ENCODE measurements around the gene EPHB2.
"Not testable (repeated sequence)": the region's sequence is repeated elsewhere in the genome, so short reads cannot be mapped to it uniquely, and the experiment has no call there.

Gene EPHB2

DNA sequence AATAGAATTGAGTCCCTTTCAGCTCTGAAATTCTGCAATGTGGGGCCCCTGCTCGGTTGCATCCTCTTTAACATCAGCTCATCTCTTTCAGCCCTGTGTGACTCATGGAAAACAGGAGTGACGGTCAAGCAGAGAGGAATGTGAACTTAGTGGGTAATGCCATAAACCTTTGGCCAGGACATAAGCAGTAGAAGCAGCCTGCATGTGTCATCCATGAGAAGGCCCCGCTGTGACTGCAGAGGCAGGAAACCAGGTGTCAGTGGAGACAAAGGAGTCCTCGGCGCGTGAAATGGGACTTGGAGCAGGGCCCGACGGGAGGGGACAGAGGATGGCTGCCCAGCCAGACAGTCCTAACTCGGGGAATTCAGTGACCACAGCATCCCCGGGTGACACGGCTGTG, 21.1 kb upstream of the EPHB2 start:
- peak; percentile 39 for DNase-seq

DNA sequence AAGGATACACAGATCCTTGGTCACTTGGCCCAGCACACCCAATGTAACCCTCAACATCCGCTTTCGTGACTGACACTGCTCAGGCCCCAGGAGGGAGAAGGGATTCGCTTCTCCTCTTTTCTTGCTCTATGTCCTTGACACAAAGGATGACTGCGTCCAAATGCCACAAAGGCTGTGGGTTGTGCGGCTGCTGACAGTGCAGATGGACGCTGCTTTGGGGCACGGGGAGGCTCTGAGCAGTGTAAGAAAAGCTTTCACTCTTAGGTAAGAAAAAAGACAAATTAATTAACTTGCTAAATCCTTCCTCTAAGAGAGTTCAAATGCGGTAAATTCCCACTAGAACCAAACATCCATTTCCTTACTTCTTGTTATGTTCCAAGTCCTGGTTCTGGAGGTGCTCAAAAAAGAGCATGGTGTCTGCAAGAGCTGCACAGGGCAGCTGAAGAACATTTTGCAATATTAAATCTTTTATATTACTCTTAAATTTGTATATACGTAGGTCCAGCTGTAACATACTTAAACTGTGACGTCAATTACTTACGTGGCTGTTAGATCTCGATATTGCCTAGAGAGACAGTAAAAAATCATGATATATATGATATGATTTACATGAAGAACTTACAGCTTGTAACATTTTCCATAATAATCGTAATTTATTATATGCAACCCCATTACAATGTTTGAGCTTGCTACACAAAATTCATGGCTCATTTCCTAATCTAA, 19.4 kb upstream of the EPHB2 start:
- DNase-seq = no peak

- no peak for DNase-seq
Observed at GRCh38 chr1:22694172-22694571, 16.5 kb upstream of the EPHB2 start.

DNA sequence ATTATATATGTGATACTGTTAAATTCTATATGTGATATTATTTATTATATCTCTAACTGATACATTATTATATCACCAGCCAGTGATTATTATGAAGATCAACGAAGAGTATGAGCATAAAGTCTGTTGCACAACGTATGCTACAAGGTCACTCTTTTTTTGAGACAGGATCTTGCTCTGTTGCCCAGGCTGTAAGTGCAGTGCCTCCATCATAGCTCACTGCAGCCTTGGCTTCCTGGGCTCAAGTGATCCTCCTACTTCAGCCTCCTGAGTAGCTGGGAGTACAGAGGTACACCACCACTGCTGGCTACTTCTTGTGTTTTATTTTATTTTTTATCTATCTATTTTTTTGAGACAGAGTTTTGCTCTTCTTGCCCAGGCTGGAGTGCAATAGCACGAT, 14.0 kb upstream of the EPHB2 start:
- DNase-seq = no peak

GRCh38 chr1:22697980-22698379, 12.7 kb upstream of the EPHB2 start:
- DNase-seq = no peak

- DNase-seq = no peak
Observed at GRCh38 chr1:22699681-22700520, 10.7 kb upstream of the EPHB2 start.

- DNase-seq = no peak
Observed at GRCh38 chr1:22702296-22703085, 8.1 kb upstream of the EPHB2 start.

DNA sequence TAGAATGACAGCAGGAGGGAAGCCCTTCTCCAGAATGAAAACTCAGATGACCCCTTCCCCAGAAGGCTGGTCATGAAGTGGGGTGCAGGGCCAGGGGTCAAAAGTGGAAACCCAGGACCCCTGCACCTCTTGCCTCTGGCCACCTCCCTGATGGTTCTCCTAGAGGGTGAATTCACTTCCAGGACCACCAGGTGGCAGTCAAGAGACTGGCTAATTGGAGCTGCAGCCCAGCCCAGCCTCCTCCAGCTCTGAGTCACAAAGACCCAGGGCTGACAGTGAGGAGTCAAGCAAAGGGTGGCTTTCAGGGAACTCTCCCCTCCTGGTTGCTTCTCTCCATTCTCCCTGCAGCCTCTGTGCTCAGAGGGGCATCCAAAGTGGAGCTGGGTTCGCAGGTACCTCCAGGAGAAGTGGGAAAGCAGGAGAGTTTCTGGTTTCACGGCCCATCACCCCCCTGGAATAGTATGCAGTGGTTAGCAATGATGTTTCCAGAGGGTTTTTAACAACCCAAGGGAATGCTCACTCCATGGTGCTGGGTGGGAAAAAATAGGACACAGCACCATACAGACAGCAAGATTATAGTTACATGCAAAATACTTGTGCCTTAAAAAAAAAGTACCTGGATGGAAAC, 6.1 kb upstream of the EPHB2 start:
- peak; percentile 59 for DNase-seq

DNA sequence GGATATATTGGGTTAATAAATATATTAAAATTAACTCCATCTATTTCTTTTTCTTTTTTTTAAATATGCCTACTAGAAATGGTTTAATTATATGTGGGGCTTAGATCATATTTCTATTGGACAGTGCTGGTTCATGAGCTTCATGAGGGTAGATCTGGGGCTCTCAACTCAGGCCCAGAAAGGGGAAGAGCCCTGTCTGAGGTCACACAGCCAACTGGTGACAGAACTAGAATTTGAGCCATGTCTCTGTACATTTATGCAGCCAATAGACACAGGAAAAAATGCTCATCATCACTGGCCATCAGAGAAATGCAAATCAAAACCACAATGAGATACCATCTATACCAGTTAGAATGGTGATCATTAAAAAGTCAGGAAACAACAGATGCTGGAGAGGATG, 5.1 kb upstream of the EPHB2 start:
- DNase-seq = no peak

DNA sequence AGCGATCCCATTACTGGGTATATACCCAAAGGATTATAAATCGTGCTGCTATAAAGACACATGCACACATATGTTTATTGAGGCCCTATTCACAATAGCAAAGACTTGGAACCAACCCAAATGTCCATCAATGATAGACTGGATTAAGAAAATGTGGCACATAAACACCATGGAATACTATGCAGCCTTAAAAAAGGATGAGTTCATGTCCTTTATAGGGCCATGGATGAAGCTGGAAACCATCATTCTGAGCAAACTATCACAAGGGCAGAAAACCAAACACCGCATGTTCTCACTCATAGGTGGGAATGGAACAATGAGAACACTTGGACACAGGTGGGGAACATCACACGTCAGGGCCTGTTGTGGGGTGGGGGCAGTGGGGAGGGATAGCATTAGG, 4.5 kb upstream of the EPHB2 start:
- not testable (repeated sequence) for DNase-seq

- no peak for DNase-seq
Observed at GRCh38 chr1:22708777-22709176, 1.9 kb upstream of the EPHB2 start.

- no peak for DNase-seq
Observed at GRCh38 chr1:22709227-22709626, 1.4 kb upstream of the EPHB2 start.

- no peak for DNase-seq
Observed at GRCh38 chr1:22709891-22710700, 543 bp upstream of the EPHB2 start.

DNA sequence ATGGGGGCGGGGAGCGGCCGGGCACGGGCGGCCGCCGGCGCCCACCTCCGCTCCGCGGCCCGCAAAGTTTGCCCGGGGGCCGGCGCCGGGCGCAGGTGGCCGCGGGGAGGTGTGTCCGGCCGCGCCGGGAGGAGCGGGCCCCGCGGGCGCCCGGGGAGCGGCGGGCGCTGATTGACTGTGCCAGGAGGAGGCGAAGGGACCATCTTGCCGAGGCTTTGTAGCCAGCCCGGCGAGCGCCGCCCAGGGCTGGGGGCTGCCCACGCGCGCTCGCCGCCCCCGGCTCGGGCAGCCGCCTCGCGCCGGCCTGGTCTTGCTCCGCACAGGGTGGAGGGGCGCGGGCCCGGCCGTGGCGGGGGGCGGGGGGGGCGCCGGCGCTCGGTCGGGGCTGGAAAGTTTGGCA, 432 bp downstream of the EPHB2 start:
- DNase-seq = no peak

DNA sequence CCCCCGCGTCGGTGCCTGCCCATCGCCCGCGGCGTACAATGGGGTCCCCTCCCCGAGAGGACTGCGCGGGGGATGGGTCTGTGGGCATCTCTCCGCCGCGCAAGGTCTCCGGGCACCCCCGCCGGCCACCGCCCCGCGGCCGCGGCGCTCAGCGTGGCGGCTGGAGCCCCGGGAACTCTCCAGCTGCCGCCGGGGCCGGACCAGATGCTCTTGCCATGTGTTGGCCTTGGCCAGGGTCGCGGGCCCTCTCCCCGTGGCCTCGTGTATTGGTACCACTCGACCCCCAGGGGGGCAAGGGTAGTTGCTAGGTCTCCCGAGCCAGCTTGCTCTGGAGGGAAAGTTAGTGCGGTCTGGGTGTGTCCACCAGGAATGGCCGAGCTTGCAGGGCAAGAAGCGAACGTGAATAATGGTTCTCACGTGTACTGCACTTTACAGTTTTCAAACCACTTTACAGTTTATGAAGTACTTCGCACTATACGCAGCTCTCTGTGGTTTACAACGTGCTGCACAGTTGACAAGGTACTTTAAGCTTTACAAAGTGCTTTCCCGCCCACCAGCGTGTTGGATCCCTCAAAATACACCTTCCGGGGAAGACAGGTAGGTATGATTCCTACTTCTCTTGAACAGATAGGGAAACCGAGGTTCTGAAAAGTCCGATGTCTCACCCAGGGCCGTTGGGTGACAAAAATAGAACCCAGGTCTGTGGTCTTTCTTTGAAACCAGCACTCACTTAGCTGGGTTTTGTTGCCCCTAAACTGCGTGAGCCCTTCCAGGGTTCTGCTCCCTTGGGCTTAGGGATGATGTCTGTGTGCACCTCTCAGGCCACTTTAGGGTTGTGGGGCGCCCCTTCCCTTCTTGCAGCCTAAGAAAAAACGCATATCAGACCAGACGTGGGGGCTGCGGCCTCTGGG, 1.2 kb downstream of the EPHB2 start:
- DNase-seq = peak; percentile 69

DNA sequence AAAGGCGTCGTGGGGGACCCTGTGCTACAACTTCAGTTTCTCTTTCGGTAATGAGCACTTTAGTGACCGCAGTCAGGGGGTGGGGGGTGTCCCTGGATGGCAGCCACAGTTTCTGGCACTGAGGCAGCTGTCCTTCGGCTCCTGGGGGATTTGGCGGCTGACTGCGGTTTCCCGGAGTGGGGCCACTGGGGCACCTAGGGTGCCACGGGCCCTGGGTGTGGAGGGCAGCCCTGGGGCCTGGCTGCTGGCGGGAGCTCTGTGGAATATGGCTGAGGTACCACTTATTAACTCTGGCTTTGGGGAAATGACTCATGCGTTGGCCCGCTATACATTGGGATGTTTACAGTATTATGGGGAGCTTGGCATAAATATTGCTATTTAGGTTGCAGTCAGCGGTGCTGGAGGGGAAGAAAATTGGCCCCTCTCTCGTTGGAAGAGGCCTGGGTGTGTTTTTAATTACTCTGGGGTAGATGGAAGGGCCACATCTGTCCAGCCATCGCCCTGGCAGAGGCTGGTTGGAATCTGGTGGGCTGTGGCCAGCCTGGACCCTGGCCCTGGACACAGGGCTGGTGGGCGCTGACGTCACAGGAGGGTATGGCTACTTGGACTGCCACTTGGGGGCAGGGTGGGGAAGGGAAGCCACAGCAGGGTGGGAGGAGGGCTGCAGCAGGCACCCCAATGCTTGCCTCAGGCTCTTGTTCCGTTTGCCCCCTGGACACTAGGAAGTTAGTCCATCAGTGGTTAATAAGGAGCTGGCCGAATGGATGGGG, 2.0 kb downstream of the EPHB2 start:
- no peak for DNase-seq

DNA sequence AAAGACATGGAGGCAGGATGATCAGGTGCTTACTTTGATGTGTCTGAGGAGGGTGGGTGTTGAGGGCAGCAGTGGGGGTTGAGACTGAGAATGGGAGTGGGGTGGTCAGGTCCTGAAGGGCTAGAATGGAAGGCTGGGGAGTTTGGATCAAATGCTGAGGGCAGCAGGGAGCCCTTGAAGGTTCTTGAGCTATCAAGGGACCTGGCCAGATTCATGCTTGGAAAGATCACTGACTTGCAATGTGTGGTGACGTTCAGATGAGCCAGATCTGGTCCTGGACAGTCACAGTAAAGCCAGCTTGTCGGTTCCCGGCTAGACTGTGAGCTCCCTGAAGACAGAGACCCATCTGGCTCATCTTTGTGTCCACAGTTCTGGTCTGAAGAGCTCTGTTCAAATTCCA, 3.8 kb downstream of the EPHB2 start:
- no peak for DNase-seq

DNA sequence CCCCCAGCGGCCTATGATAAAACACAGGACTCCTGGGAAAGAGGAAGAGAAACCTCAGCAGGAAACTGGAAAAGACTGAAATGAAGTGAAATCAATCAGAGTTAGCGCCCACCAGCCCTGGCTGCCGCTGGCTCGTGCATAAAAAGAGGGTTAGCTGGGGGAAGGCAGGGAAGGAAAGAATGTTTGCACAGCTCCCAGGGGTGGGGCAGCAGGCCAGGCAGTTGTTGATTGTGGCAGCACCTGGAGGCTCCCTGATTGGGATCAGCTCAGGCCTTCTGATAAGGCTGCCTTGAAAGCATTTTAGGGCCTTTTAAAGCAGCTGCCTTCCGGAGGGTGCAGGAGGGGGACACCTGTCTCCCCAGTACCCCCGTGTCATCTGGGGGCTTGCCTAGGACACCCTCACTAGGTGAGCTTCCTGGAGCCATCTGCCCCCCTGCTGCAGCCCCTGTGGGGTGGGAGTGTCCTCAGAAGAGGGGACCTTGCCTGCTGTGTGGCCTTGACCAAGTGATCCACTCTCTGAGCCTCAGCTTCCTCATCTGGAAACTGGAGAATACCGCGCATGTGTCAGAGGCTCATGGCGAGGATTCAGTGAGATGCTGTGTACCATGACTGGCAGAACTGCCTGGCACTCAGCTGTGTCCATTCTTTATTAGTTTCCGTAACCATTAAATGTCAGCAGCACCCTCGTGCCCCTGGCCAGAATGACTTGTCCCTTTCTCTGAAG, 6.6 kb downstream of the EPHB2 start:
- no peak for DNase-seq

All from right kidney (tissue), 1 donor.